Heart left ventricle (tissue), 16 donors: ENCODE data around the gene RNF144B. TPM values are rescaled to one million over a fixed set of nuclear protein-coding genes. Genes with fewer than 3 reads are reported as not detected.
A peak's percentile ranks its signal among the peaks of the same experiment; 100 is the strongest.

ENCODE experiments used
- ATAC-seq, 4 donors: fragments of 200-7000 bp; cut with Tn5 transposase; one replicate each; pipeline ENCODE4 v1.9.1; 2020 to 2022; ENCODE audit warnings: moderate library complexity in 4 of 4, mild to moderate bottlenecking in 3 of 4, moderate number of reproducible peaks in 1 of 4
- DNase-seq, 5 donors: peaks; one replicate each; pipeline ENCODE4 v3.0.0-alpha.2; 2020
- H3K27ac ChIP-seq, 12 donors: fragments of 200-600 bp; sonication (generic) in 4 of 12; one replicate each; pipeline versions ENCODE4 v1.5.0 to v1.8.0; 2016 to 2022; ENCODE audit warnings: mild to moderate bottlenecking in 2 of 12
- H3K27me3 ChIP-seq, 9 donors: fragments of 200-600 bp; sonication (generic) in 2 of 9; one replicate each; pipeline versions ENCODE4 v1.5.1 to v1.8.0; 2016 to 2022; ENCODE audit warnings: mild to moderate bottlenecking in 3 of 9
- H3K36me3 ChIP-seq, 9 donors: fragments of 200-600 bp; sonication (generic) in 2 of 9; one replicate each; pipeline versions ENCODE4 v1.5.0 to v1.8.0; 2018 to 2022; ENCODE audit warnings: mild to moderate bottlenecking in 2 of 9
- H3K4me1 ChIP-seq, 12 donors: fragments of 200-600 bp; sonication (generic) in 4 of 12; one replicate each; pipeline versions ENCODE4 v1.5.0 to v1.8.0; 2016 to 2022; ENCODE audit warnings: mild to moderate bottlenecking in 3 of 12
- H3K4me3 ChIP-seq, 12 donors: fragments of 200-600 bp; sonication (generic) in 4 of 12; one replicate each; pipeline versions ENCODE4 v1.5.0 to v1.8.0; 2017 to 2022; ENCODE audit warnings: mild to moderate bottlenecking in 9 of 12, moderate library complexity in 4 of 12
- H3K9me3 ChIP-seq, 12 donors: fragments of 200-600 bp; sonication (generic) in 4 of 12; one replicate each; pipeline versions ENCODE4 v1.5.0 to v1.8.0; 2016 to 2022; ENCODE audit warnings: mild to moderate bottlenecking in 1 of 12
- CTCF ChIP-seq, 12 donors: fragments of 200-600 bp; sonication (generic) in 4 of 12; IDR thresholded peaks; one replicate each; pipeline versions ENCODE4 v1.5.0 to v1.8.0; 2018 to 2022; ENCODE audit warnings: antibody characterized with exemption in 12 of 12, mild to moderate bottlenecking in 5 of 12
- POLR2A ChIP-seq, 2 donors: fragments of 450-650 bp; IDR thresholded peaks; one replicate each; pipeline ENCODE4 v1.6.1; 2017; ENCODE audit warnings: antibody characterized with exemption in 2 of 2, mild to moderate bottlenecking in 2 of 2, moderate library complexity in 2 of 2
- WGBS, 4 donors: extraction: QIAGEN DNeasy Blood & Tissue Kit in 2 of 4; methylation state at CpG; one replicate each; pipeline versions ENCODE4 v1.1.5 to v1.1.7; 2013 to 2018; 5-methylcytosine and 5-hydroxymethylcytosine counted together
- intact Hi-C, 10 donors: fragments of 100-400 bp; cut with DNase I; formaldehyde crosslinking; loops; one replicate each; pipeline versions ENCODE4 v1.11.1 to v1.14.2; 2022
- polyA plus RNA-seq, 2 donors: library from polyadenylated mRNA; stranded (reverse); fragments of 200-250 nt; gene quantifications; one replicate each; pipeline ENCODE4 v1.2.3, GENCODE V29; 2013
- total RNA-seq, 9 donors: library from RNA; depleted of rRNA in 2 of 9; stranded (reverse); fragments of >200 nt in 2 of 9; fragmentation: NEBNext Ultra II Directional in 3 of 9; extraction: Animal tissue kit (Norgen Biotek cat#: 25700) in 3 of 9; gene quantifications; one replicate each; pipeline versions ENCODE4 v1.1.0 to v1.2.4, GENCODE V29; 2016 to 2023
- donor health status: ischemic (EF 13 %, LVEDD 7.1; RV severe dilation, severe dysfunction).
- donor health status: healthy with polysubstance abuse.
- donor health status: DM: no; HTN: yes; CAD: no.
- donor health status: DM: no; HTN: no; CAD: no.
- donor health status: ischemic (EF 25% LVEDD 6.9; RV normal size, moderate dysfunction).
- donor health status: ischemic (EF 25% LVEDD 5.7; RV mildly dilated, moderate dysfunction).
- donor health status: healthy.
- donor health status: DM: yes; HTN: yes; CAD: no.
- donor health status: ischemic (EF 35%, LVEDD 5.7; RV mildly dilated, moderate dysfunction).
- donor health status: nonischemic (EF 11% LVEDD 7.7; RV severe dilation, severe dysfunction).
- donor health status: DM: yes; HTN: yes; CAD: no.
- donor health status: PGD.
- donor health status: ischemic (EF 29% LVEDD 5.4; RV normal size, mild dysfunction).
- donor health status: nonischemic (EF 23%, LVEDD 6.1; RV moderate dilation, normal function).

Gene RNF144B
- total and polyA plus RNA-seq, 11 donors = 6.1 to 20.7 (median 9.6) TPM

DNA sequence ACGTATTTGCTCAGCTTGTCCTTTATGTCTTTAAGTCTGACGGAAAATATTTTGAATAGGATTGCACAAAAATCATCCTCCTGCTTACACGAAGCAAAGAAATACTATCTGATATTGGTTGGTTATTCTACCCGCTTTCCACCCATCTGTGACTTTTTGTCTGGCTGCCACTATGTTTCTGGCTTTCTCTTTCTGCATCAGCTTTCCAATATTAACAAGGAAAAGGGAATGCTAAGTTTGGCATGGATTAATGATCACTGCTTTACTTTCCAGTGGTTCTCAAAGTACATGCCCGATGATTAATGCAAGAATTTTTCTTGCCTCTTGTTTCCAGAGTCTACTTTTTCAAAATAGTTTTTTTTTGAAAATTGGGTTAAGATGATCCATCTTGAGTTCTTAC, 57.0 kb downstream of the RNF144B start:
- intact Hi-C loops = no loop called here
- TF ChIP-seq CTCF (IDR thresholded peaks at IDR 0.05) (no peak), POLR2A (IDR thresholded peaks at IDR 0.05) (no peak)
- ATAC-seq (no peak), DNase-seq (no peak)
- WGBS, 4 donors = 82 to 88% (median 86%) methylated on average over 5 of the region's 5 CpGs
- Histone ChIP-seq H3K36me3 (peaks cover 0 to 5% (median 0%) of the 10 kb centered on the region in 9 donors), H3K4me1 (peaks cover 0 to 65% (median 4%) of the 10 kb centered on the region in 12 donors), H3K9me3 (no peaks in the 10 kb centered on the region), H3K27ac (peak overlapping the region in 1 of 12 donors; percentile 68), H3K4me3 (no peak overlapping the region), H3K27me3 (no peaks in the 10 kb centered on the region)

GRCh38 chr6:18445228-18445627, 58.1 kb downstream of the RNF144B start:
- DNase-seq (no peak), ATAC-seq (no peak)
- intact Hi-C loops = loop anchor here in 1 of 10 donors (5.0 kb wide), 1 partner anchor 48 kb away; no protein-coding TSS in a partner anchor
- Histone ChIP-seq H3K4me3 (no peak overlapping the region), H3K9me3 (no peaks in the 10 kb centered on the region), H3K27ac (peak overlapping the region in 1 of 12 donors; percentile 68), H3K4me1 (peaks cover 0 to 66% (median 8%) of the 10 kb centered on the region in 12 donors), H3K27me3 (no peaks in the 10 kb centered on the region), H3K36me3 (peaks cover 0 to 5% (median 0%) of the 10 kb centered on the region in 9 donors)
- 90 to 97% (median 94%) methylated on average over 1 of the region's 1 CpG for WGBS, 4 donors
- TF ChIP-seq POLR2A (IDR thresholded peaks at IDR 0.05) (no peak), CTCF (IDR thresholded peaks at IDR 0.05) (no peak)

GRCh38 chr6:18446771-18447170, 59.6 kb downstream of the RNF144B start:
- ATAC-seq = no peak
- Histone ChIP-seq H3K9me3 (no peaks in the 10 kb centered on the region), H3K4me3 (no peak overlapping the region), H3K4me1 (peaks cover 0 to 56% (median 11%) of the 10 kb centered on the region in 12 donors), H3K27me3 (no peaks in the 10 kb centered on the region), H3K36me3 (peaks cover 0 to 5% (median 0%) of the 10 kb centered on the region in 9 donors), H3K27ac (no peak overlapping the region)
- 94 to 96% (median 95%) methylated on average over 2 of the region's 2 CpGs for WGBS, 4 donors
- DNase-seq = no peak
- TF ChIP-seq CTCF (IDR thresholded peaks at IDR 0.05) = no peak
- TF ChIP-seq POLR2A (IDR thresholded peaks at IDR 0.05) = no peak
- intact Hi-C loops = loop anchor here in 1 of 10 donors (5.0 kb wide), 1 partner anchor 49 kb away; no protein-coding TSS in a partner anchor

DNA sequence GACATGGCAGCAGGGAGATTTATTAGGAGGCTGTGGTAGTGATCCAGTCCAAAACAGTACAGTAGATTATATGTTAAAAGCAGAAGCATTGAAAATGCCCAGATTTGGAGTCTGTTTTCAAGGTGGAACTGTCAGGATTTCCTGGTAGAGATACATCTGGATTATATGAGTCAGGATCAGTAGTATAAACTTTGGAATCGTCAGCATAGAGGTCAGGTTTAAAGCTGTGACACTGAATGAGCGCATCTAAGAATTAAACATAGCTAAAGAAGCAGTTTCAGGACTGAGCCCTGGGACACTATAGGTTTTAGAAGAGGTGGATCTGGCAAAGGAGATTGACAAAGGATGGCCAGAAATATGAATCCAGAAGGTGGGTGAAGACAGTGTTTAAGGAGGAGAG, 60.4 kb downstream of the RNF144B start:
- H3K27ac ChIP-seq = no peak overlapping the region
- DNase-seq = no peak
- peaks cover 0 to 5% (median 0%) of the 10 kb centered on the region in 9 donors for H3K36me3 ChIP-seq
- no peak overlapping the region for H3K4me3 ChIP-seq
- no peaks in the 10 kb centered on the region for H3K27me3 ChIP-seq
- WGBS, 4 donors = 68 to 76% (median 72%) methylated on average over 2 of the region's 2 CpGs
- no peaks in the 10 kb centered on the region for H3K9me3 ChIP-seq
- ATAC-seq = no peak
- peaks cover 0 to 50% (median 11%) of the 10 kb centered on the region in 12 donors for H3K4me1 ChIP-seq
- TF ChIP-seq CTCF (IDR thresholded peaks at IDR 0.05) = no peak
- no peak for TF ChIP-seq POLR2A (IDR thresholded peaks at IDR 0.05)
- intact Hi-C loops = loop anchor here in 1 of 10 donors (5.0 kb wide), 1 partner anchor 50 kb away; no protein-coding TSS in a partner anchor
